Common myeloid progenitor, CD34-positive (primary cell): ENCODE results near the gene CCT2.

ENCODE experiments used
- CTCF ChIA-PET: fragments of 350-600 bp; sonication (Branson Sonifier 250); formaldehyde crosslinking; loops from one replicate; lab custom pipeline; 2021; ENCODE audit warnings: antibody characterized with exemption; lab: Charles Lee
- POLR2A ChIA-PET: fragments of 350-600 bp; sonication (Branson Sonifier 250); formaldehyde crosslinking; loops from one replicate; lab custom pipeline; 2021; ENCODE audit warnings: antibody characterized with exemption; lab: Charles Lee
- DNase-seq, 3 donors: peaks; one replicate each; pipeline versions ENCODE4 v3.0.0 to v3.0.0-alpha.2; 2013
- H3K27ac ChIP-seq, 2 experiments: 1 replicate in 1 of 2; 2 replicates in 1 of 2; pipeline ENCODE4 v1.7.0; 2013; ENCODE audit warnings: inconsistent platforms in 2 of 2, low read length in 2 of 2, mild to moderate bottlenecking in 2 of 2, low read depth in 1 of 2, moderate library complexity in 1 of 2; ENCODE audit not compliant: severe bottlenecking in 2 of 2, insufficient read depth in 1 of 2, poor library complexity in 1 of 2
- H3K27me3 ChIP-seq, 5 experiments: replicated peaks in 2 of 5; 1 replicate in 3 of 5; 2 replicates in 2 of 5; pipeline versions ENCODE4 v1.6.1 to v1.7.0; 2013; ENCODE audit warnings: low read length in 4 of 5, mild to moderate bottlenecking in 2 of 5, moderate library complexity in 2 of 5, inconsistent platforms in 1 of 5; ENCODE audit not compliant: insufficient read depth in 5 of 5, control insufficient read depth in 4 of 5
- H3K36me3 ChIP-seq, 4 experiments: 1 replicate in 2 of 4; 2 replicates in 2 of 4; pipeline versions ENCODE4 v1.6.1 to v1.7.0; 2013; ENCODE audit warnings: low read length in 3 of 4, control low read depth in 1 of 4, mild to moderate bottlenecking in 1 of 4; ENCODE audit not compliant: control insufficient read depth in 4 of 4, insufficient read depth in 4 of 4
- H3K4me1 ChIP-seq, 4 experiments: 1 replicate in 3 of 4; 2 replicates in 1 of 4; pipeline versions ENCODE4 v1.6.1 to v1.7.1; 2013; ENCODE audit warnings: low read length in 3 of 4, mild to moderate bottlenecking in 3 of 4, control low read depth in 1 of 4, inconsistent platforms in 1 of 4, moderate library complexity in 1 of 4; ENCODE audit not compliant: control insufficient read depth in 4 of 4, insufficient read depth in 4 of 4; ENCODE audit errors: control extremely low read depth in 1 of 4
- H3K4me3 ChIP-seq, 7 experiments: 1 replicate in 4 of 7; 2 replicates in 3 of 7; pipeline versions ENCODE4 v1.5.1 to v1.7.0; 2013; ENCODE audit warnings: mild to moderate bottlenecking in 7 of 7, low read length in 6 of 7, moderate library complexity in 6 of 7, inconsistent platforms in 2 of 7, low read depth in 2 of 7, control low read depth in 1 of 7; ENCODE audit not compliant: insufficient read depth in 4 of 7, control insufficient read depth in 1 of 7; ENCODE audit errors: extremely low read depth in 1 of 7
- H3K9me3 ChIP-seq, 5 experiments: 1 replicate in 4 of 5; 2 replicates in 1 of 5; pipeline versions ENCODE4 v1.6.1 to v1.7.1; 2013; ENCODE audit warnings: low read length in 4 of 5, mild to moderate bottlenecking in 2 of 5, inconsistent platforms in 1 of 5, low read depth in 1 of 5, moderate library complexity in 1 of 5; ENCODE audit not compliant: control insufficient read depth in 4 of 5, insufficient read depth in 2 of 5; ENCODE audit errors: control extremely low read depth in 1 of 5
- WGBS: methylation state at CpG from one replicate; pipeline ENCODE4 v1.1.5; 2013; ENCODE audit not compliant: insufficient coverage; 5-methylcytosine and 5-hydroxymethylcytosine counted together

Gene CCT2

GRCh38 chr12:69613351-69613750, 28.1 kb downstream of the CCT2 start:
- Histone ChIP-seq H3K4me1 (peaks cover 0 to 6% (median 0%) of the 10 kb centered on the region in 4 experiments), H3K36me3 (no peaks in the 10 kb centered on the region), H3K27ac (no peak overlapping the region), H3K27me3 (no peaks in the 10 kb centered on the region), H3K4me3 (no peak overlapping the region), H3K9me3 (no peaks in the 10 kb centered on the region)
- DNase-seq = no peak
- POLR2A ChIA-PET = no interaction called here
- CTCF ChIA-PET = no interaction called here

- CTCF ChIA-PET = no interaction called here
- 94% methylated on average over 11 of the region's 14 CpGs for WGBS
Measured at GRCh38 chr12:69616025-69616424, 30.8 kb downstream of the CCT2 start.

GRCh38 chr12:69619050-69619449, 33.8 kb downstream of the CCT2 start:
- no peaks in the 10 kb centered on the region for H3K27me3 ChIP-seq
- no peaks in the 10 kb centered on the region for H3K36me3 ChIP-seq
- CTCF ChIA-PET = interaction anchor here (1.1 to 5.9 kb wide), 2 partner anchors 20 to 230 kb away, joined by 4 to 30 read pairs; no protein-coding TSS in a partner anchor
- H3K4me1 ChIP-seq = no peaks in the 10 kb centered on the region
- POLR2A ChIA-PET = no interaction called here
- H3K9me3 ChIP-seq = no peaks in the 10 kb centered on the region
- no peak for DNase-seq
- whole genome bisulfite sequencing = 64% methylated on average over 3 of the region's 6 CpGs
- no peak overlapping the region for H3K4me3 ChIP-seq
- no peak overlapping the region for H3K27ac ChIP-seq

More at GRCh38 chr12:69616025-69616424, 30.8 kb downstream of the CCT2 start:
- H3K27ac ChIP-seq = no peak overlapping the region
- no peaks in the 10 kb centered on the region for H3K4me1 ChIP-seq
- no peak overlapping the region for H3K4me3 ChIP-seq
- no peaks in the 10 kb centered on the region for H3K36me3 ChIP-seq
- H3K27me3 ChIP-seq = no peaks in the 10 kb centered on the region
- H3K9me3 ChIP-seq = no peaks in the 10 kb centered on the region
- DNase-seq = no peak
- POLR2A ChIA-PET = no interaction called here

- Histone ChIP-seq H3K4me1 (no peaks in the 10 kb centered on the region), H3K9me3 (no peaks in the 10 kb centered on the region), H3K27ac (no peak overlapping the region), H3K27me3 (no peaks in the 10 kb centered on the region), H3K4me3 (no peak overlapping the region), H3K36me3 (no peaks in the 10 kb centered on the region)
- ChIA-PET CTCF (interaction anchor here (5.9 kb wide), 1 partner anchor 19 kb away, joined by 30 read pairs; no protein-coding TSS in a partner anchor), POLR2A (no interaction called here)
- WGBS = 100% methylated on average over 2 of the region's 4 CpGs
- DNase-seq = no peak
Measured at GRCh38 chr12:69620077-69620476, 34.8 kb downstream of the CCT2 start.

- H3K4me1 ChIP-seq = no peaks in the 10 kb centered on the region
- H3K36me3 ChIP-seq = no peaks in the 10 kb centered on the region
- POLR2A ChIA-PET = no interaction called here
- H3K4me3 ChIP-seq = no peak overlapping the region
- CTCF ChIA-PET = interaction anchor here (5.9 kb wide), 1 partner anchor 18 kb away, joined by 30 read pairs; no protein-coding TSS in a partner anchor
- H3K9me3 ChIP-seq = no peaks in the 10 kb centered on the region
- DNase-seq = no peak
- H3K27ac ChIP-seq = no peak overlapping the region
- 100% methylated on average over 2 of the region's 2 CpGs for WGBS
- H3K27me3 ChIP-seq = no peaks in the 10 kb centered on the region
Measured at GRCh38 chr12:69620921-69621320, 35.7 kb downstream of the CCT2 start.

- Histone ChIP-seq H3K9me3 (no peaks in the 10 kb centered on the region), H3K4me1 (no peaks in the 10 kb centered on the region), H3K4me3 (no peak overlapping the region), H3K27me3 (no peaks in the 10 kb centered on the region), H3K27ac (no peak overlapping the region), H3K36me3 (no peaks in the 10 kb centered on the region)
- ChIA-PET POLR2A (no interaction called here), CTCF (interaction anchor here (0.6 to 5.9 kb wide), 4 partner anchors 16 to 218 kb away, joined by 3 to 30 read pairs (median 3); no protein-coding TSS in a partner anchor)
- no peak for DNase-seq
- WGBS = 89% methylated on average over 1 of the region's 2 CpGs
Measured at GRCh38 chr12:69621551-69621950, 36.3 kb downstream of the CCT2 start.

- CTCF ChIA-PET = no interaction called here
- H3K4me3 ChIP-seq = no peak overlapping the region
- H3K4me1 ChIP-seq = no peaks in the 10 kb centered on the region
- no peaks in the 10 kb centered on the region for H3K36me3 ChIP-seq
- H3K27me3 ChIP-seq = no peaks in the 10 kb centered on the region
- WGBS = 83% methylated on average over 11 of the region's 13 CpGs
- DNase-seq = peak; percentile 51 to 82 (median 67)
- H3K9me3 ChIP-seq = no peaks in the 10 kb centered on the region
- H3K27ac ChIP-seq = no peak overlapping the region
- POLR2A ChIA-PET = no interaction called here
Measured at GRCh38 chr12:69623970-69624369, 38.7 kb downstream of the CCT2 start.
